Measurements from ENCODE around the gene GAB2.

Gene GAB2

DNA sequence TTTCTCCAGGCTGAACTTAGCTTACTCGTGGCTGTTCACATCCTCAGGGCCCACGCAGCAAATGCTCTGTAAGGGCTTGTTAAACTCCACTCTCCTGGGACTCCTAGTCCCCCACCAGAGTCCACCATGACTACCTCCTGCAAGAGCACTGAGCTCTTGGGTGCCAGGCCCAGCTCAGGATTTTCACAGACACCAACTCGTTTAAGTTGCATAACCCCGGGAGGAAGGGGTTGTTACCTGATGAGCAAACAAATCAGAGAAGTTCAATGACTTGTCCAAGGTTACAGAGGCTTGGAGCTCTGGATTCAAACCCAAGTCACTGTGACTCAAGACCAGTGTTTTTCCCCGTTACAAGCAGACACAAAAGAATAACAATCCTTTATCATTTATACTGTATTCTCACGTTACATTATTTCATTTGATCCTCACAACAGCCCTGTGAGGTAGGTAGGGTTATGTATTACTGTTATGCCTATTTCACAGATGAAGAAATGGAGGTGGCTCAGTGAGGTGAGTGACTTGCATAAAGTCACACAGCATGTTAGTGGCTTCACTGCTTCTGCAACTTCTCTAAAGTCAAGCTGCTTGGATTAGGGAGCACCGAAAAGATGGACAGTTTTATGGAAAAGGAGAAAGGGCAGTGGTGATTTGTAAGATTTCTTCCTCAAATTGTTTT lies 246.6 kb downstream of the GAB2 start:
- peaks cover 0 to 18% of the 10 kb centered on the region in 2 donors for H3K36me3 ChIP-seq (ENCODE audit: control insufficient read depth in 1 of 2, insufficient read depth in 2 of 2, low read length in 2 of 2)
- H3K4me3 ChIP-seq (ENCODE audit: low read depth in 1 of 2, low read length in 2 of 2), result no peak overlapping the region
- no peaks in the 10 kb centered on the region for H3K9me3 ChIP-seq (ENCODE audit: control insufficient read depth in 1 of 2, low read length in 2 of 2)
- no peak overlapping the region for H3K27ac ChIP-seq (ENCODE audit: low read depth, low read length)
- no peak overlapping the region for H3K9ac ChIP-seq (ENCODE audit: low read depth in 1 of 2, low read length in 2 of 2)
- H3K4me1 ChIP-seq (ENCODE audit: control insufficient read depth in 1 of 2, insufficient read depth in 2 of 2, low read length in 2 of 2), result no peaks in the 10 kb centered on the region
- no peaks in the 10 kb centered on the region for H3K27me3 ChIP-seq (ENCODE audit: control insufficient read depth in 1 of 2, insufficient read depth in 2 of 2, low read length in 2 of 2)

DNA sequence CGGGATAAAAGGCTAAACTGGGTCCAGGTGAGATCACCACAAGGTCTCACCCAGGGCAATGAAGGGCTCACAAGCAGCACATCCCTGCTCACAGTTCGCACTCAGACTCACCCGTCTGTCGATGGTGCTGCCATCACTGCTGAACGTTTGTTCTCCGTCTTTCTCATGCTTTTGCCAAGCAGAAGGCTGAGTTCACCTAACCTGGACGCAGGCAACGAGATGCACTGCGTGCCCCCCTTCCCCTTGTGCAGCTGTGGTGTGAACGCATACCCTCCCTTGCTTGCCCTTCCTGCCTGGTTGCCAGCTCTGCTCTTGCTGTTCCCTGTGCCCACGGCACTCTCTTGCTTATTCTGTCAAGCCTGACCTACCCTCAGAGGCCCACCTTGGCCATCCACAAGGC lies 247.2 kb downstream of the GAB2 start:
- H3K27me3 ChIP-seq (ENCODE audit: control insufficient read depth in 1 of 2, insufficient read depth in 2 of 2, low read length in 2 of 2), result no peaks in the 10 kb centered on the region
- no peak overlapping the region for H3K4me3 ChIP-seq (ENCODE audit: low read depth in 1 of 2, low read length in 2 of 2)
- H3K27ac ChIP-seq (ENCODE audit: low read depth, low read length), result peak overlapping the region; percentile 36
- peaks cover 0 to 18% of the 10 kb centered on the region in 2 donors for H3K36me3 ChIP-seq (ENCODE audit: control insufficient read depth in 1 of 2, insufficient read depth in 2 of 2, low read length in 2 of 2)
- H3K9me3 ChIP-seq (ENCODE audit: control insufficient read depth in 1 of 2, low read length in 2 of 2), result no peaks in the 10 kb centered on the region
- no peak overlapping the region for H3K9ac ChIP-seq (ENCODE audit: low read depth in 1 of 2, low read length in 2 of 2)
- H3K4me1 ChIP-seq (ENCODE audit: control insufficient read depth in 1 of 2, insufficient read depth in 2 of 2, low read length in 2 of 2), result no peaks in the 10 kb centered on the region

DNA sequence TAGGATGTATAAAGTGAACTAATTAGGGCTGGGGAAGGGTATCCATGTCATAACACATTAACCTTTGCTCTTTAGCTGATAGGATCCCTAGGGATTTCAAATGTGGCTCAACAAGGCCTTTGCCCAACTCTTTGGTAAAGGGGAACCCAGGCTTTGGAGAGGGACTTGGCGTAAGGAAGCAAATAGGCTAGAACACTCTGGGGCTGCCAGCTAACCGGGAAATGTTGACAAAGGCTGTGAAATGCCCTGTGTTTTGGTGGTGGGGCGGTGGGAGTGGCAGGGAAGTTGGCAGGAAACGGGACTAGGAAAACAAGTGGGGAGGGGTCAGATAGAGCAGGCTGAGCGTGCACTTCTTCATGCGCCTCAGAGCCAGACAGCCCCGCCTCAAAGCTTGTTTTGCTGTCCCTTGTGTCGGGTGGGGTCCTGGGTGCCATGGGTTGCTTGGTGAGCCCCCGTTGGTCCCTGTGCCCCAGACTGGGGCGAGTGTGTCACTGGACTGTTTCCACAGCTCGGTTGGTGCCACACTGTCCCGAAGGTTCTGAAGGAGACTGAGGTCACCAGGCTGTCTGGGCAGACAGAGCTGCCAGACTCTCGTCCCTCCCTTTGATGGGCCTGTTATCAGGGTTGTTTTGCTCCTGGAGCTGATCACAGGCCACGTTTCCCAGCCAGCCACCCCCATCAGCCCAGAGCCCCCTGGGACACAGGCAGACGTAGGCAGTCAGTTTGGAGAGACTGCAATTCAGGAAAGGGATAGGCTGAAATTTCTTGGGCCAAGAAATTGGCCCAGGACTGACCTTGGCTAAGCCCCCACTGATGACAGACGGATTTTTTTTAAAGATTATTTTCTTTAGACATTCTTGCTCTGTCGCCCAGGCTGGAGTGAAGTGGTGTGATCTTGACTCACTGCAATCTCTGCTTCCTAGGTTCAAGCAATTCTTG lies 248.8 kb downstream of the GAB2 start:
- Histone ChIP-seq H3K9me3 (ENCODE audit: control insufficient read depth in 1 of 2, low read length in 2 of 2) (no peaks in the 10 kb centered on the region), H3K4me1 (ENCODE audit: control insufficient read depth in 1 of 2, insufficient read depth in 2 of 2, low read length in 2 of 2) (no peaks in the 10 kb centered on the region), H3K27me3 (ENCODE audit: control insufficient read depth in 1 of 2, insufficient read depth in 2 of 2, low read length in 2 of 2) (no peaks in the 10 kb centered on the region), H3K27ac (ENCODE audit: low read depth, low read length) (no peak overlapping the region), H3K9ac (ENCODE audit: low read depth in 1 of 2, low read length in 2 of 2) (no peak overlapping the region), H3K4me3 (ENCODE audit: low read depth in 1 of 2, low read length in 2 of 2) (no peak overlapping the region), H3K36me3 (ENCODE audit: control insufficient read depth in 1 of 2, insufficient read depth in 2 of 2, low read length in 2 of 2) (peaks cover 0 to 12% of the 10 kb centered on the region in 2 donors)

DNA sequence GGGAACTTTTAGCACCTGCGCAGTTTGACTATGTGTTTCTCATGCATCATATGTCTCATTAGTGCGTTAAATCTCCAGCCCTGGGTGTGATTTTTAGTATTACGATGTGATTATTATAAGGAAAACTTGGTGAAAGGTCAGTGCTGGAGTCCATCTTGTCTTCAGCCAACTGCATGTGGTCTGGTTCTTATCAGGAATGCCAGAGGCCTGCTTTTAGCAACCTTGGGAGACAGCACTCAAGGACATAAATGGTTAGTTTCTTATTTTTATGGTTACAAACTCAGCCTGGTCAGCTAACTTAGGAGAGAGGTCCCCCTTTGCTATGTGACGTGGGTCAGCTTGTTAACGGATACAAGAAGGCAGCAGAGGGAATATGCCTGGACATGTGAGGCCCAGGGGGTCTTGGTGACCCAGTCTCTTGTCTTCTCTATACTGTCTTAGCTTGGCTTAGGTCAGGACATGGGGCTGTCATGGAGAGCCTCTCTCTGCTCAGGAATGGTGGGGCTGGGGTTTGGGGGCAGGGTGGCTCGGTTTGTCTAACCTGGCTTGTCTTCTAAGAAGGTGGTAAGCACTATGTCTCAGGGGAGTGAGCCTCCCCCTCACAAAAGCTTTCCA lies 250.7 kb downstream of the GAB2 start:
- peaks cover 0 to 3% of the 10 kb centered on the region in 2 donors for H3K36me3 ChIP-seq (ENCODE audit: control insufficient read depth in 1 of 2, insufficient read depth in 2 of 2, low read length in 2 of 2)
- H3K27ac ChIP-seq (ENCODE audit: low read depth, low read length), result no peak overlapping the region
- H3K9ac ChIP-seq (ENCODE audit: low read depth in 1 of 2, low read length in 2 of 2), result no peak overlapping the region
- no peaks in the 10 kb centered on the region for H3K27me3 ChIP-seq (ENCODE audit: control insufficient read depth in 1 of 2, insufficient read depth in 2 of 2, low read length in 2 of 2)
- H3K4me1 ChIP-seq (ENCODE audit: control insufficient read depth in 1 of 2, insufficient read depth in 2 of 2, low read length in 2 of 2), result no peaks in the 10 kb centered on the region
- no peaks in the 10 kb centered on the region for H3K9me3 ChIP-seq (ENCODE audit: control insufficient read depth in 1 of 2, low read length in 2 of 2)
- no peak overlapping the region for H3K4me3 ChIP-seq (ENCODE audit: low read depth in 1 of 2, low read length in 2 of 2)
